ENCODE measurements around the gene MYMK.

MYMK gene

DNA sequence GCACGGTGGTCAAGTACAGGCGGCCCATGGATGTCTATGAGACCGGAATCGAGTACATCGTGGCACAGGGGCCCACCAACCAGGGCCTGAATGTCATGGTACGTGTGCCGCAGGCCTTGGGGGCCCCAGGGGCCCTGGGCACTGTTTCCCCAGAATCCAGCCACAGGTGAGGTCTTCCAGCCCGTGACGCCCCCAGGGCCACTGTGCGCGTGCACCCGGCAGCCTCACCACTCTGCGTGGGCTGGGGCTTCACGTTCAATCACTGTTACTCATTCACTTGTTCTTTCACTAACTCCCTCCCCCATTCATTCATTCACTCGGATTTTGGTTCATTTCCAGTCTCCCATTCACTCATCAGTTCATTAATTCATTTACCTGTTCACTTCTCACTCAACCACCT lies 22.4 kb upstream of the MYMK start:
- TF ChIP-seq CTCF (IDR thresholded peaks at IDR 0.05; ENCODE audit: low read depth, low read length), result no peak
- H3K4me3 ChIP-seq (ENCODE audit: low read depth, low read length), result no peak overlapping the region

DNA sequence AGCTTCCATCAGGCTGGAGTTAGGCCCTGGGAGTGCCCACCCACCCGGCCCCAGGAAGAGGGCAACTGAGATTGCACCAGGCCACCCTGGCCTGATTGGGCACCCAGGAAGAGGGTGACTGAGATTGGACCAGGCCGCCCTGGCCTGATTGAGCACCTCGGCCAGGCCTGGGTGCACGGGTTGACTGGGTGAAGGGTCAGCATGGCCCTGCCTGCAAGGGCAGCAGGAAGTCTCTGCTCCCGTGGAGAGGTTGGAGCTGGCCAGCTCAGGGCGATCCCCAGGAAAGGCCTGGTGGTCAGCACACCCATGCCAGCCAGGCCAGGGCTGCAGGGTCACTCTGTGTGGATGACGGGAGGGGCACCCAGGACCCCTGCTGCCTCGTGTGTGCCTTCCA lies 21.5 kb upstream of the MYMK start:
- H3K4me3 ChIP-seq (ENCODE audit: low read depth, low read length), result no peak overlapping the region
- no peak for TF ChIP-seq CTCF (IDR thresholded peaks at IDR 0.05; ENCODE audit: low read depth, low read length)

DNA sequence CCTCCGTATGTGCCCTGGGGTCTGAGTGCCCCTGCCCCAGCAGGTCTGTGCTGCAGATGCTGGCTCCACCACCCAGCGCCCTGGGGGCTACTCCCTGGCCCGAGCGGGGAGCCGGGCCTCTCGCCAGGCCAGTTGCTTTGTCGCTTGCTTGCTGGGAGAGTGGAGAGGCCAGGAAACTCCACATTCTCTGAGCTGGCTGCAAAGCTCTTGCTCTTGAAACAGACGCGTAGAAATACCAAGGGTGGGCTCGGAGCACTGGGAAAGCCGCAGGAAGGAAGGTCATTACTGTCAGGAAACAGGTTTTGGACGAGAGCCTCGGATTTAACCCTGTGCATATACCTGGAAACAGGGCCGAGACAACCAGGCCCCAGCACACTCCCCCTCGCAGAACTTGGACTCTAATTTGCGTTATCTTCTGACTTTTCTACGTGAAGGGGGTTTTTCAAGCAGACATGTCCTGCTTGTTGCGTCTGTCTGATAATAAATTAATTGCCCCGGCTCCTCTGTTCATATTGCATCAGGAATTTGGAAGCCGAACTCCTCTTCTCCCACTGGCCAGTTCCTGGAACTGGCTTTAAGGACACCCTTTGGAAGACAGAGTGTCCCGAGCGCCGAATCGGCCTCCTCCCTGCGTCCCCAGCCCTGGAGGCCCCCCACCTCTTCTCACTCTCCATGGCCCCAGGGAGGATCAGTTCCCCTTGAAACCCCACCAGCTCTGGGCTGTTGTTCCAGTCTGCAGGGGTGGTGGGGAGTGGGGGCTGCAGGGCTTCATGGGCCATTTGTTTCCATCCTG lies 20.9 kb upstream of the MYMK start:
- TF ChIP-seq CTCF (IDR thresholded peaks at IDR 0.05; ENCODE audit: low read depth, low read length), result no peak
- no peak overlapping the region for H3K4me3 ChIP-seq (ENCODE audit: low read depth, low read length)

DNA sequence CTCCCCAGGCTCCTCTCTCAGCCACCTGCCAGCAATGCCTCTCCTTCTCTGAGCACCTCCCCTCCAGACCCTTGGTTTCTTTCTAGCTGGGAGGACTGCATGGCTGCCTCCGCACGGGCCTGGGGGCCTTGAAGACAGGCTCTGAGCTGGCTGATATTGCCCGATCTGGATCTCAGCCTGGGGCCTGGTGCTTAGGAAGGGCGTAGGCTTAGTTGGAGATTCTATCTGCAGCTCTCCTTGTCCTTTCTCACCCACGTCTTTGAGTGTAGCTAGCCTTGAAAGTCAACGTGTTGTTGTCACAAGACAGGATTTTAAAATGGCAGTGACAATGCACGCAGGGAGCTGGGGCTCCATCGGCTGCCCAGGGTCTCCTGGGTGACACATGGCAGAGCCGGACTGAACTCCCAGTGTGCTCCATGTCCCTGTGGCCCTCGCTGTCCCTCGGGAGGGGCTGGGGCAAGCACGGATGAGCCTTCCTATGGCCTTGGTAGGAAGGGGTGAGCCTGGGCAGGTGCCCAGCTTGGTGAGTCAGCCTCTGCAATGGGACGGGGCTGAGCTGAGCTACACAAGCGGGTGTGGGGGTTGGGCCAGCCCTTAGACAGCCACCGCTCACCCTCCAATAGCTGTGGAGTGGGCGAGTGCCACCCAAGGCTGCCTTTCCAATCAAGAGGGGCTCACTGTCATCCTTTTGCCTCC lies 19.2 kb upstream of the MYMK start:
- H3K4me3 ChIP-seq (ENCODE audit: low read depth, low read length), result no peak overlapping the region
- no peak for TF ChIP-seq CTCF (IDR thresholded peaks at IDR 0.05; ENCODE audit: low read depth, low read length)

DNA sequence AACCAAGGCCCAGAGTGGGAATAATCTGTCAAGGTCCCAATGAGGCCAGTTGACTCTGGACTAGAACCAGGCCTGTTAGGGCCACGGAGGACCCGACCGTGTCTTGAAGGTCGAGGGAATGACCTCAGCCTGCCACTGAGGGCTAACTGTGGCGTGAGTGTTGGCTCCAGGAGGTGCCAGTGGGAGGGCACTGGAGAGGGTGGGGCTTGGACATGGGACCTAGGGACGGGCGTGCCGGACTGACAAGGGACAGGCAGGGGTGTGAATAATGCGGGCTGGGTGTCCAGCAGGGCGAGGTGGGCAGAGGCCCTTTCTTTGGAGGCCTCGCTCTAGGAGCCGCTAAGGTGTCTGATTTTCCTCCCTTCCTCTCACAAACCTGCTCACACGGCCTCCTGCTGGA lies 17.2 kb upstream of the MYMK start:
- TF ChIP-seq CTCF (IDR thresholded peaks at IDR 0.05; ENCODE audit: low read depth, low read length), result no peak
- H3K4me3 ChIP-seq (ENCODE audit: low read depth, low read length), result no peak overlapping the region

- no peak overlapping the region for H3K4me3 ChIP-seq (ENCODE audit: low read depth, low read length)
Measured at GRCh38 chr9:133540698-133541025, 15.9 kb upstream of the MYMK start.

More at GRCh38 chr9:133540698-133541025, 15.9 kb upstream of the MYMK start:
- TF ChIP-seq CTCF (IDR thresholded peaks at IDR 0.05; ENCODE audit: low read depth, low read length), result no peak

Measured in WI38 (cell line).